GM18502 (cell line): ENCODE results near the gene UBQLN1.
A peak's percentile ranks its signal among the peaks of the same experiment; 100 is the strongest.
"Not testable (repeated sequence)": the region's sequence is repeated elsewhere in the genome, so short reads cannot be mapped to it uniquely, and the experiment has no call there.

Experiments used
- ATAC-seq: cut with Tn5 transposase; IDR thresholded peaks from one replicate; pipeline ENCODE4 v1.9.1; 2021; ENCODE audit warnings: mild to moderate bottlenecking; ENCODE audit not compliant: unreplicated experiment, poor library complexity

The UBQLN1 gene

DNA sequence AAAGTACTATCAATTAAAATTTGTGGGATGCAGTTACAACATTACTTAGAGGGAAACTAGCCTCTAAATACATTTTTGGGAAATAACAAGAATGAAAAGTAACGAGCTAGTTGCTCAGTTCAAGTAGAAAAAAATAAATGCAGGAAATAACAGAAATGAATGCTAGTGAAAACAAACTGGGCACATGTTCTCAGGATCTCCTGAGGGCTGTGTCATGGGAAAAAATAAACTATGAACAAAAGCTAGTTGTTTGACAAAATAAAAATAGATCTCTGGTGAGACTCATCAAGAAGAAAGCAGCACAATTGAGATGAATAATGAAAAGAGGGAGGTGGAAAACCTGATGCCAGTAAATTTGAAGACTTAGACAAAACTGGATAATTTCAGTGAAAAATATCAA is 68.5 kb downstream of the UBQLN1 start:
- no peak for ATAC-seq

DNA sequence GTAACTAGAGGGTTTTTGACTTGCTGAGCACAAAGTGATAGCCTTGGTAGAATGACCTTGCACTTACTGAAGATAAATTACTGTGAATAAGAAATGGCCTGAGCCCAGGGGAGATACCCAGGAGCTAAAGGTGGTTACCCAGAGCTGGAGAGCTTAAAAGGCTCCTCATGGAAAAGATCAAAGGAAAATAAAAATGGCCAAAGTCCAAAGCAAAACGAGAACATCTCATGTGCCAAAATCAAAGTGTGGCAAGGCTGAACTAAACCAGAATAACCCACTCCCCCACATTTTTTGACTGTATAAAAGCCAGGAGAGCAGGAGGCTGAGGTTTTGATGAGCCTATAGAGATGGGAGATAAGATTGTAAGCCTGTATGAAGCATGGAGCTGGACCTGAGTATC is 70.4 kb downstream of the UBQLN1 start:
- ATAC-seq, result no peak

DNA sequence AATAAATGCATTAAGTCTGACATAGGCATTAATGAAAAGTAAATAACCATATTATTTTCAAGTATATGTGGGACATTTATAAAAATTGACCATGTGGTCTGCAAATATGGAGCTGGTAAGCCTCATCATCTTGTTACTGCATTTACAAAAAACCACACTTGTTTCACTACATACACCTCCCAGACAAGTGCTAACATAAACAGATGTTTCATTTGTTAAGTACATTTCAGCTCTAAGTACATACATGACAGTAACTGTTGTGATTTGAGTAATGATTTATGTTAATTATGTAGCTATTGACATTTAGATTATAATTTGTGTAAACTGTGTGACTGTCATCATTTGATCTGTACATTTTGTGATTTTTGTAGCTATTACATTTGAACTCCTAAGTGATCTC is 70.9 kb downstream of the UBQLN1 start:
- no peak for ATAC-seq

- no peak for ATAC-seq
These were observed 74.1 kb downstream of the UBQLN1 start for GRCh38 chr9:83633676-83634075.

DNA sequence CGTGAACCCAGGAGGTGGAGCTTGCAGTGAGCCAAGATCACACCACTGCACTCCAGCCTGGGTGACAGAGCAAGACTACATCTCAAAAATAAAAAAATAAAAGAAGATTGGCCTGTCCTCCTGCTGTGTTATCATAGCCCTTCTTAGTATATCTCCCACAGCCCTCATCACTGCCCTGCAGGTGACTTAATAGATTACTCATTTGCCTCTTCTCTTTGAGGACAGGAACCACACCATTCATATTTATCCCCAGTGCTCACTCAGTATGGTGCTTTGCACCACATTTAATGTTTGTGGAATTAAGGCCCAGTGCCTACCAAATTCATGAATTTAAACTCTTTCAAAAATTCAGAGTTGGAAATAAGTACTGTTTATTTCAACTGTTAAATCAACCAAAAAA is 74.5 kb downstream of the UBQLN1 start:
- no peak for ATAC-seq

DNA sequence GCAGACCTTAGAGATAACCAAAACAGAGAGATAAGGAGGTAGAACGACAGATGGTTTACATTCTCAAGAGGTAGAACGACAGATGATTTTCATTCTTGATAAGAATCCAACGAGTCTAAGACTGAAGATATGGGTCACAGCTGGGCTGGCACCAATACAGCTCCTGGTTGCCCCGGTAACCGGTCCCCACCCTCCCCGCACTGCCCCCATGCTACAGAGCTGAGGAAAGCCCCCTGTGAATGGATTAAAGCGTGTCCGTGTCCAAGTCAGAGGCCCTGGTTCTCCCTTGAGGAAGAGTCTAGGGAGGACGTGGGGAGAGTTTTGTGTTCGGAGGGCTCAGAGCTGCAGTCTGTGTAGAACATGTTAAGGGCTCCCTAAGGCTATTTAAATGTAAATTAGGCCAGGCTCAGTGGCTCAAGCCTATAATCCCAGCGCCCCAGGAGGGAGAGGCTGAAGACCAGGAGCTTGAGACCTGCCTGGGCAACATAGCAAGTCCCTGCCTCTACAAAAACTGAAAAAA is 76.8 kb downstream of the UBQLN1 start:
- no peak for ATAC-seq

- ATAC-seq, result no peak
These were observed 78.2 kb downstream of the UBQLN1 start for GRCh38 chr9:83629433-83630104.

DNA sequence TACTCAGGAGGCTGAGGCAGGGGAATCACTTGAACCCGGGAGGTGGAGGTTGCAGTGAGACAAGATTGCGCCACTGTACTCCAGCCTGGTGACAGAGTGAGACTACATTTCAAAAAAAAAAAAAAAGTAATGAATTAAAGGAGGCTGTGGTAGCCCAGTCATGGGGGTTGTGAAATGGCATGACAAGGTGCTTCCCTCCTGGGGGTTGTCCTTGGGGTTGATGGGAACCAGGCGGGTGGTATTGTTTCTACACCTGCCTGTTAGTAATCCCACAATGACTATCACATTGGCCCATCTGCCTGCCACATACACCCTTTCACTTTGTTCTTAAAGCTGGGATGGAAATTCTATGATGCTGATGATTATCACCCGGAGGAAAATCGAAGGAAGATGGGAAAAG is 79.2 kb downstream of the UBQLN1 start:
- ATAC-seq, result no peak

DNA sequence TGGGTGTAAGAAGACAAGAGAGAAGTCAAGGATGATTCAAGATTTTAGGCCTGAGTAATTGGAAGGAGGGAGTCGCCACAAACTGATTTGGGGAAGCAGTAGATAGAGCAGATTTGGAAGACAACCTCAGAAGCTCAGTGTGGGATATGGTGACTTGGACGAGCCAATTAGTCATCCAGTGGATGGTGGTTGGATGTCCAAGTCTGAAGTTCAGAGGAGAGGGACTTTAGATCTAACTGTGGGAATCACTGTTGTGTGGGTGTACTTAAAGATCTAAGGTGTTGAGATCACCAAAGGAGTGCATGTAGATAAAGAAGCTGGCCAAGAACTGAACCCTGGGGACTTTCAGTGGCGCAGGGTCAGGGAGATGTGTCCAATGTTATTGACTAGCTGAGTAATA is 82.6 kb downstream of the UBQLN1 start:
- ATAC-seq, result no peak

- ATAC-seq, result peak; percentile 20
These were observed 84.1 kb downstream of the UBQLN1 start for GRCh38 chr9:83623679-83624076.

GRCh38 chr9:83622939-83623678 is 84.6 kb downstream of the UBQLN1 start, which contains the start of gene IDNK:
IDNK (plus strand) TSS chr9:83623143; CDS start chr9:83623172, 29 bp downstream.
- ATAC-seq, result peak; percentile 87

- peak; percentile 65 for ATAC-seq
These were observed 85.3 kb downstream of the UBQLN1 start for GRCh38 chr9:83622433-83622938.

DNA sequence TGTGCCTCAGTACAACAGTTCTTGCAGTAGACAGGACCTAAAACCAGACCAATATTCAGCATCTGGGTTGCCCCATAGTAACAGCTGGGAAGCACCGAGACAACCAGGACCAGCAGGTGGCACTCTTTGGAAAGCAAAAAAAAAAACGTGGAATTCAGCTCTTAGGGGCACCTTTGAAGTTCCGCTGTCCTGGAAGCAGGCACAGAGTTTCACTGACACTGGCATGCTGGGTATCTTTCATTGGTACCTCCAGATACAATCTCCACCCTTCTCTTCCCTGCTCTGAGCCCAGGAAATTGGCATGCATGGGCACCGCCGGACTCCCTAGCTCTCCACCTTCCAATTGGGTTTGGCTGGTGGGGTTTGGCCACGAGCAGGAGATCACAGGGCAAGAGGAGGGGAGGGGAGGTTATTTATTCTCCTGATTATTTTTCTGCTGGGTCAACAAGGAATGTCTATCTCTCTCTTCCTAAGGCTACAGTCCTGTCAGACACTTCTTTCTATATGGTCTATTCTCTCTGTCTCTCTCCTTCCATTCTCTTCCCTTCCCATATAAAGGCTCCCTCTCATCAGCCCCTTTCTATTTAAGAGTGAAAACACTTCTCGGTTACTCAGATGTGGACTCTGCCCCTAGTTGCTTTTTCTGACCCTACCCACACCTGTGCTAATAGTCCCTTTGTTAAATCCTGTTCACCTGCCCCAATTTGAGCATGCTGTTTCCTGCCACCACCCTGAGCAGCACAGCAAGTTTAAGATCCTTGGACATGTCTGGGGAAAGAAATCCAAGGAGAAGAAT is 86.7 kb downstream of the UBQLN1 start:
- ATAC-seq, result no peak

- no peak for ATAC-seq
These were observed 90.5 kb downstream of the UBQLN1 start for GRCh38 chr9:83617299-83617698.

GRCh38 chr9:83613298-83613697 is 94.5 kb downstream of the UBQLN1 start:
- not testable (repeated sequence) for ATAC-seq
